ENCODE measurements around the gene ELOVL6.
"Not testable (repeated sequence)": the region's sequence is repeated elsewhere in the genome, so short reads cannot be mapped to it uniquely, and the experiment has no call there.

Gene ELOVL6

DNA sequence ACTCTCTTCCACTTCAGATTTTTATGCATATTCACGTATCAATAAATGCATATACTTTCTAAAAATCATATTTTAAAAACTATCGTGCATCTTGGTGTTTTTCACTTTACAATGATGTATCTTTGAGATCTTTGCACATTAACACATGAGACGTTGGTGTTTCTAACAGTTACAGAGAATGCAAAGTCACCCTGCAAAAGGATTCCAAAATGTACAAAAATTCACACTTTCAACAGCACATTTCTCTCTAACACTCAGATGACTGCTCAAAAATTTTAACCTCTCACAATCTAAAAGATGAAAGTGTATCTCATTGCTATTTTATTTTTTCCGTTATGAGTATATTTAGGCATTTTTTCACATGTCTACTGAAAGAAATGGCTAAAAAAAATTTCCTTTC, 38.9 kb downstream of the ELOVL6 start:
- no peak overlapping the region for H3K4me3 ChIP-seq (ENCODE audit: low read depth, low read length)
- H3K36me3 ChIP-seq (ENCODE audit: control insufficient read depth, insufficient read depth, low read length) = peaks cover 34% of the 10 kb centered on the region
- H3K9me3 ChIP-seq (ENCODE audit: control insufficient read depth, insufficient read depth, low read depth, low read length) = no peaks in the 10 kb centered on the region
- no peaks in the 10 kb centered on the region for H3K4me1 ChIP-seq (ENCODE audit: control insufficient read depth, insufficient read depth, low read length)
- no peak overlapping the region for H3K9ac ChIP-seq (ENCODE audit: low read length)
- no peak overlapping the region for H3K27ac ChIP-seq (ENCODE audit: low read depth, low read length)
- H3K27me3 ChIP-seq (ENCODE audit: control insufficient read depth, insufficient read depth, low read length) = no peaks in the 10 kb centered on the region

DNA sequence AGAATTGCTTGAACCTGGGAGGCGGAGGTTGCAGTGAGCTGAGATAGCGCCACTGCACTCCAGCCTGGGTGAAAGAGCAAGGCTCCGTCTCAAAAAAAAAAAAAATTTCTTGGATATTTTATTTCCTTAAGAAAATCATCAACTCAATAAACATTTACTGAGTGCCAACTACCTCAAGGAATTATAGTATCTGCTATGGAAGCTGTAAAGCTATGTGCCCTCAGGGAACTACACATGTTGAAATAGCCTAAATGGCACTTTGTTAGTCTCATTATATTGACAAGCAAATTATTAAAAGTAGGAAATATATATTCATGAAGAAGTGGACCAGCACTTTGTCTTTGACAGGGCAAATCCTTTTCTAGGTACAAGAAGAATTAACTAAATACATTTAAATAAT, 40.8 kb downstream of the ELOVL6 start:
- H3K36me3 ChIP-seq (ENCODE audit: control insufficient read depth, insufficient read depth, low read length) = peaks cover 22% of the 10 kb centered on the region
- no peaks in the 10 kb centered on the region for H3K9me3 ChIP-seq (ENCODE audit: control insufficient read depth, insufficient read depth, low read depth, low read length)
- H3K27me3 ChIP-seq (ENCODE audit: control insufficient read depth, insufficient read depth, low read length) = no peaks in the 10 kb centered on the region

DNA sequence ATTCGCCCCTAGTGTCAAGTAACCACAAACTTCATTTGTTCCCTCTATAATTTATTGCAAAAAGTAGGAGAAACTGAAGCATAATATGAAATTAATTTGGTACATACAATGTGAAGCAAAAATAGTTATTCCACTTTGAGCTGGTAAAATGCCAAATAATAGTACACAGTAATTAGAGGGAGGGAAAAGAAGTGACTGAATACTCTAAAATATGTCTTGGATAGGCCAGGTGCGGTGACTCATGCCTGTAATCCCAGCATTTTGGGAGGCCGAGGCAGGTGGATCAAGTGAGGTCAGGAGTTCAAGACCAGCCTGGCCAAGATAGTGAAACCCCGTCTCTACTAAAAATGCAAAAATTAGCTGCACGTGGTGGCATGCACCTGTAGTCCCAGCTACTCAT, 41.2 kb downstream of the ELOVL6 start:
- not testable (repeated sequence) for H3K9ac ChIP-seq (ENCODE audit: low read length); H3K27me3 ChIP-seq (ENCODE audit: control insufficient read depth, insufficient read depth, low read length); H3K9me3 ChIP-seq (ENCODE audit: control insufficient read depth, insufficient read depth, low read depth, low read length); H3K27ac ChIP-seq (ENCODE audit: low read depth, low read length); H3K4me1 ChIP-seq (ENCODE audit: control insufficient read depth, insufficient read depth, low read length); H3K4me3 ChIP-seq (ENCODE audit: low read depth, low read length)
- peaks cover 18% of the 10 kb centered on the region for H3K36me3 ChIP-seq (ENCODE audit: control insufficient read depth, insufficient read depth, low read length)

More for the DNA sequence above, 40.8 kb downstream of the ELOVL6 start:
- H3K4me3 ChIP-seq (ENCODE audit: low read depth, low read length) = no peak overlapping the region
- H3K9ac ChIP-seq (ENCODE audit: low read length) = no peak overlapping the region
- no peaks in the 10 kb centered on the region for H3K4me1 ChIP-seq (ENCODE audit: control insufficient read depth, insufficient read depth, low read length)
- no peak overlapping the region for H3K27ac ChIP-seq (ENCODE audit: low read depth, low read length)

DNA sequence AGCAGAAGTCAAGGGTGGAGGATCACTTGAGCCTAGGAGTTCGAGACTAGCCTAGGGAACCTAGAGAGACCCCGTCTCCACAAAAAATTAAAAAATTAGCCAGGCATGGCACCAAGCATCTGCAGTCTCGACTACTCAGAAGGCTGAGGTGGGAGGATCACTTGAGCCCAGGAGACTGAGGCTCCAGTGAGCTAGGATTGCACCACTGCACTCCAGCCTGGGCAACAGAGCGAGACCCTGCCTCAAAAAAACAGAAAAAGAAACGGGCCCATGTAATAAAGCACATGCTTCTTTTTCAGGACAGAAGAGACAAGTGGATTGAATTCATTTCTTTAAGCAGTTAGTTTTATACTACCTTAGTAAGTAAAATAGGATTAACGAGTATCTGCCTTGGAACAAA, 42.0 kb downstream of the ELOVL6 start:
- H3K36me3 ChIP-seq (ENCODE audit: control insufficient read depth, insufficient read depth, low read length) = peaks cover 14% of the 10 kb centered on the region
- H3K4me3 ChIP-seq (ENCODE audit: low read depth, low read length) = no peak overlapping the region
- no peaks in the 10 kb centered on the region for H3K27me3 ChIP-seq (ENCODE audit: control insufficient read depth, insufficient read depth, low read length)
- H3K9ac ChIP-seq (ENCODE audit: low read length) = no peak overlapping the region
- no peak overlapping the region for H3K27ac ChIP-seq (ENCODE audit: low read depth, low read length)
- no peaks in the 10 kb centered on the region for H3K4me1 ChIP-seq (ENCODE audit: control insufficient read depth, insufficient read depth, low read length)
- H3K9me3 ChIP-seq (ENCODE audit: control insufficient read depth, insufficient read depth, low read depth, low read length) = no peaks in the 10 kb centered on the region

DNA sequence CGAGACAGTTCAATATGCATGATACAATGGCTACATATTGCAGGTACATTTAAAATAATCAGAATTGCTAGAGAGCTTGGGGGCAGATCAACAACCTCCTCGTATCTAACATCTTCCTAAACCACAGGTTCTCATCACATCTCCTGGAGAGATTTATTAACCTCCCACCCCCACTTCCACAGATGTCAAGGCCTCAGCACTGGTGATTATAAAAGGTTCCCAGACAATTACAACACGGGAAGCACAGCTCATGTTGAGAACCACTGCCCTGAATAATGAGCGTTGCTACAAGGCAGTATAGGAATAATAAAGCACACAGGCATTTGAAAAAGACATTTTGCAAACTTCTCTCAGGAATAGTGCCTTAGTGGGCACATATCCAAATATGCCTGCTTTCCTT, 42.8 kb downstream of the ELOVL6 start:
- H3K36me3 ChIP-seq (ENCODE audit: control insufficient read depth, insufficient read depth, low read length) = peaks cover 6% of the 10 kb centered on the region
- H3K4me3 ChIP-seq (ENCODE audit: low read depth, low read length) = no peak overlapping the region
- no peak overlapping the region for H3K9ac ChIP-seq (ENCODE audit: low read length)
- H3K27me3 ChIP-seq (ENCODE audit: control insufficient read depth, insufficient read depth, low read length) = no peaks in the 10 kb centered on the region
- H3K27ac ChIP-seq (ENCODE audit: low read depth, low read length) = no peak overlapping the region
- no peaks in the 10 kb centered on the region for H3K9me3 ChIP-seq (ENCODE audit: control insufficient read depth, insufficient read depth, low read depth, low read length)
- H3K4me1 ChIP-seq (ENCODE audit: control insufficient read depth, insufficient read depth, low read length) = no peaks in the 10 kb centered on the region

DNA sequence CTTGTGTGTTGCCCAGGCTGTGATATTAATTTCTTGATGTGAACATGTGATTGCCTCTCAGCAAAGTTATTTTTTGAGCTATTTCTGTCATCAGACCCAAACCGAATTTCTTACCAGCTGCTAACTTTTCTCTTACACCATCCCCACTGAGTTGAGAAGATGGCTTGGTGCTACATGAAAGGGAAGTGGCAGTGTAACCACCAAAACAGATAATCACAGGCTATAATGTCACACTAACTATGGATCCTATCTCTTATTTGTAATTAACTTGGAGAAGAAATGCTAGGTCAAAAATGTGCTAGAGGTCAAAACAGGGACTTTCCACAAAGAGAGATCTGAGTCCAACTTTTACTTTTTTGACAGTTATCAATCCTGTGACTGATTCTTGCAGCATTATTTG, 43.8 kb downstream of the ELOVL6 start:
- H3K36me3 ChIP-seq (ENCODE audit: control insufficient read depth, insufficient read depth, low read length) = peaks cover 10% of the 10 kb centered on the region
- no peak overlapping the region for H3K4me3 ChIP-seq (ENCODE audit: low read depth, low read length)
- no peak overlapping the region for H3K27ac ChIP-seq (ENCODE audit: low read depth, low read length)
- H3K9ac ChIP-seq (ENCODE audit: low read length) = no peak overlapping the region
- no peaks in the 10 kb centered on the region for H3K4me1 ChIP-seq (ENCODE audit: control insufficient read depth, insufficient read depth, low read length)
- no peaks in the 10 kb centered on the region for H3K9me3 ChIP-seq (ENCODE audit: control insufficient read depth, insufficient read depth, low read depth, low read length)
- no peaks in the 10 kb centered on the region for H3K27me3 ChIP-seq (ENCODE audit: control insufficient read depth, insufficient read depth, low read length)

DNA sequence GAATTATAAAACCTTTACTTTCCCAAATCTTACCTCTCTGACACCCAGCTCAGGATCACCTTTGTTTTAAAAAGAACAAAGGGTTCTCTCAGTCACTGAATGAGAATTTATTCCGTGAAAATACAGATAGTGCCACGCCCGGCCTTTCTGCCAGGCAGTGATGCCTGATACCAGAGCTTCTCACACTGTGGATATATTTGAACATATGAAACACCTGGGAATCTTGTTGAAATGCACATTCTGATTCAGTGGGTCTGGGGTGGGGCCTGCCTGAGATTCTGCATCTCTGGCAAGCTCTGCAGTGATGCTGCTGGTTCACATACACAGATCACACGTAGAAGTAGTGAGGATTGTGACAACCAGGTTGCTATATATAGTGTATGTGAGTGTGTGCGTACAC, 46.0 kb downstream of the ELOVL6 start:
- no peak overlapping the region for H3K27ac ChIP-seq (ENCODE audit: low read depth, low read length)
- no peaks in the 10 kb centered on the region for H3K4me1 ChIP-seq (ENCODE audit: control insufficient read depth, insufficient read depth, low read length)
- H3K9ac ChIP-seq (ENCODE audit: low read length) = no peak overlapping the region
- H3K27me3 ChIP-seq (ENCODE audit: control insufficient read depth, insufficient read depth, low read length) = no peaks in the 10 kb centered on the region
- no peak overlapping the region for H3K4me3 ChIP-seq (ENCODE audit: low read depth, low read length)
- no peaks in the 10 kb centered on the region for H3K9me3 ChIP-seq (ENCODE audit: control insufficient read depth, insufficient read depth, low read depth, low read length)
- H3K36me3 ChIP-seq (ENCODE audit: control insufficient read depth, insufficient read depth, low read length) = peaks cover 19% of the 10 kb centered on the region

DNA sequence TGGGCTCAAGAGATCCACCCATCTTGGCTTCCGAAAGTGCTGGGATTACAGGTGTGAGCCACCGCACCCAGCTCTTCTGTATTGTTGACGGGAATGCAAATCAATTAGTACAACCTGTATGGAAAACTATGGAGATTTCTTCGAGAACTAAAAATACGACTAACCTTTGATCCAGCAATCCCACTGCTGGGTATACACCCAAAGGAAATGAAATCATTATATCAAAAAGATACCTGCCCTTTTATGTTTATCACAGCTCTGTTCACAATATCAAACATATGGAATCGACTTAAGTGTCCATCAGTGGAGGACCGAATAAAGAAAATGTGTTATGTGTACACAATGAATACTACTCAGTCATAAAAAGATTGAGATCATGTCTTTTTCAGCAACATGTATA, 49.3 kb downstream of the ELOVL6 start:
- H3K9me3 ChIP-seq (ENCODE audit: control insufficient read depth, insufficient read depth, low read depth, low read length) = no peaks in the 10 kb centered on the region
- H3K27me3 ChIP-seq (ENCODE audit: control insufficient read depth, insufficient read depth, low read length) = no peaks in the 10 kb centered on the region
- H3K4me1 ChIP-seq (ENCODE audit: control insufficient read depth, insufficient read depth, low read length) = peaks cover 3% of the 10 kb centered on the region; the same call in 1 of the 2 replicates
- H3K4me3 ChIP-seq (ENCODE audit: low read depth, low read length) = no peak overlapping the region
- H3K27ac ChIP-seq (ENCODE audit: low read depth, low read length) = no peak overlapping the region
- H3K36me3 ChIP-seq (ENCODE audit: control insufficient read depth, insufficient read depth, low read length) = peaks cover 32% of the 10 kb centered on the region
- H3K9ac ChIP-seq (ENCODE audit: low read length) = no peak overlapping the region

DNA sequence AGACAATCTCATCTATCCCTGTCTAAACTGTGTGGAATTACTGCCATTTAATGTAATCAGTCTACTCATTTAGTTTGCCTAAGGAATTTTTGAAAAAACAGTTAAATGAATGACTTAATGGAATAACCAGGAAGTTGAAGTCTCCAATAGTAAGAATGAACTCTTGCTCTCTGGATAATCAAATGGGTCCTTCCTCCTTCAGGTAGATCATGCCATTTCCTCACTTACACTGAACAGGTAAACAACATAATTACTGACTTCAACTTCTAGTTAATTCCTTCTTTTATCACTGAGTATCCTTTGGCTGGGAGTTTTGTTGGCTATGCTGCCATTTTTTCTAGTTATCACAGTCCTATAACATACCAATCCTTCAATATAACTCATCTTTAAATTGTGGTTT, 56.0 kb downstream of the ELOVL6 start:
- H3K4me1 ChIP-seq (ENCODE audit: control insufficient read depth, insufficient read depth, low read length) = peaks cover 3% of the 10 kb centered on the region; the same call in 1 of the 2 replicates
- H3K27me3 ChIP-seq (ENCODE audit: control insufficient read depth, insufficient read depth, low read length) = no peaks in the 10 kb centered on the region
- no peak overlapping the region for H3K27ac ChIP-seq (ENCODE audit: low read depth, low read length)
- H3K9me3 ChIP-seq (ENCODE audit: control insufficient read depth, insufficient read depth, low read depth, low read length) = no peaks in the 10 kb centered on the region
- peaks cover 26% of the 10 kb centered on the region for H3K36me3 ChIP-seq (ENCODE audit: control insufficient read depth, insufficient read depth, low read length)
- H3K4me3 ChIP-seq (ENCODE audit: low read depth, low read length) = no peak overlapping the region
- H3K9ac ChIP-seq (ENCODE audit: low read length) = no peak overlapping the region

DNA sequence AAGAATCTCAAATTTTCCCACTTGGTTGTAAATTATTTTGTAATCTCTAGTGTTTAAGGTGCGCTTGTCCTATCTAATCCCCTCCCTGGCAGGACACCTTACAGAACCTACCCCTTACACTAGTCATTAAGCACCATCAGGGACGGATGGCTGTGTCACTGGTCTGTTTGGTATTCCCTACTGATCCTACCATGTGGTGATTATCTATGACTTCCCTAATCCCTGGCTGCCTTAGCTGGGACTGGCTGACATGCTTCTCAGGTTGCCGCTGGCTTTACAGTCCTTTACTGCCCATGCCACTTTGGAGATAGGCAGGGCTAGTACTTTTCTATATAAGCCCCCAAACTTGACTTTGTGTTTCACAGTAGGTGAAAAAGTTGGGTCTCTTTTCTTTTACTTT, 58.6 kb downstream of the ELOVL6 start:
- Histone ChIP-seq H3K4me1 (ENCODE audit: control insufficient read depth, insufficient read depth, low read length) (peaks cover 6% of the 10 kb centered on the region; the same call in 1 of the 2 replicates), H3K9ac (ENCODE audit: low read length) (no peak overlapping the region), H3K36me3 (ENCODE audit: control insufficient read depth, insufficient read depth, low read length) (peaks cover 20% of the 10 kb centered on the region), H3K27me3 (ENCODE audit: control insufficient read depth, insufficient read depth, low read length) (no peaks in the 10 kb centered on the region), H3K9me3 (ENCODE audit: control insufficient read depth, insufficient read depth, low read depth, low read length) (no peaks in the 10 kb centered on the region), H3K4me3 (ENCODE audit: low read depth, low read length) (no peak overlapping the region), H3K27ac (ENCODE audit: low read depth, low read length) (no peak overlapping the region)

DNA sequence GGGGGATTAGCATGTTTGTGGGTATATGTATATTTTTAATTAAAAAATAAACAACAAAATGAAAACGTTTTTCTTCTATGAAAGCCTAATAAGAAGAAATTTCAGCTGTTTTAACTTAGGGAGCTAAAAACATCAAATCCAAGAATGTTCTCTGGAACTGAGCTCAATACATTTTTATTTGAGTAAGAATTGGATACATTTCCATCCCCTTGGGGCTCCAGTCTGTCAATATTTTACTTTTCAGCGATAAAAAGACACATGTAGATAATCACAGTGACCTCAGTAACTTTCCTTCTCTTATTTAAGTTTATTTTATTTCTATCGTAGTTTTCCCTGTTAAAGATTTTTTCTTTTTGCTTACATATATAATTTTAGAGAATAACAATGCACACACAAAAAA, 59.3 kb downstream of the ELOVL6 start:
- no peaks in the 10 kb centered on the region for H3K9me3 ChIP-seq (ENCODE audit: control insufficient read depth, insufficient read depth, low read depth, low read length)
- H3K36me3 ChIP-seq (ENCODE audit: control insufficient read depth, insufficient read depth, low read length) = peaks cover 15% of the 10 kb centered on the region
- no peak overlapping the region for H3K9ac ChIP-seq (ENCODE audit: low read length)
- H3K4me3 ChIP-seq (ENCODE audit: low read depth, low read length) = no peak overlapping the region
- no peak overlapping the region for H3K27ac ChIP-seq (ENCODE audit: low read depth, low read length)
- H3K4me1 ChIP-seq (ENCODE audit: control insufficient read depth, insufficient read depth, low read length) = peaks cover 6% of the 10 kb centered on the region; the same call in 1 of the 2 replicates
- H3K27me3 ChIP-seq (ENCODE audit: control insufficient read depth, insufficient read depth, low read length) = no peaks in the 10 kb centered on the region

DNA sequence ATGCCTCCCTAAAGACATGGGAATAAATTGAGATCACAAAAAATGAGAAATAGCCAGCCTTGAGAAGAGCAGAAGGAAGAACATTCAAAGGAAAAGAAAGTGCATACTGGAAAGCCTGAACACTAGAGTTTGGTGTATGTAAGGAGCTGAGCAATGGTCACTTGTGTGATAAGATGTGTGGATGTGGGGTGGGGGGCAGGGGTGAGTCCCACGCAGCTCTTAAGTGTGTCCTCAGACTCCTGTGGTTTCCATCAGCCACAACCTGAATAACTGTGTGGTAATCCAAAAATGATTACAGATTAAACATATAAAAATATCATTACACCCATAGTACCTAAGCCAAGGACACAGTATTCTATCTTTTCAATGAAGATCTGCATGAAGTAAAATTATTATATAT, 59.9 kb downstream of the ELOVL6 start:
- Histone ChIP-seq H3K4me3 (ENCODE audit: low read depth, low read length) (no peak overlapping the region), H3K27me3 (ENCODE audit: control insufficient read depth, insufficient read depth, low read length) (no peaks in the 10 kb centered on the region), H3K4me1 (ENCODE audit: control insufficient read depth, insufficient read depth, low read length) (peaks cover 6% of the 10 kb centered on the region; the same call in 1 of the 2 replicates), H3K36me3 (ENCODE audit: control insufficient read depth, insufficient read depth, low read length) (peaks cover 14% of the 10 kb centered on the region), H3K9ac (ENCODE audit: low read length) (no peak overlapping the region), H3K9me3 (ENCODE audit: control insufficient read depth, insufficient read depth, low read depth, low read length) (no peaks in the 10 kb centered on the region), H3K27ac (ENCODE audit: low read depth, low read length) (no peak overlapping the region)

All from HUES6 (cell line).